ENCODE data around the gene RIPPLY1. TPM values are rescaled to one million over a fixed set of nuclear protein-coding genes. Genes with fewer than 3 reads are reported as not detected.

RIPPLY1 gene
- total and polyA plus RNA-seq, 9 of the 15 experiments (the other 6 are each of a cell fraction or from before 2014, with no cell fraction given): not detected

DNA sequence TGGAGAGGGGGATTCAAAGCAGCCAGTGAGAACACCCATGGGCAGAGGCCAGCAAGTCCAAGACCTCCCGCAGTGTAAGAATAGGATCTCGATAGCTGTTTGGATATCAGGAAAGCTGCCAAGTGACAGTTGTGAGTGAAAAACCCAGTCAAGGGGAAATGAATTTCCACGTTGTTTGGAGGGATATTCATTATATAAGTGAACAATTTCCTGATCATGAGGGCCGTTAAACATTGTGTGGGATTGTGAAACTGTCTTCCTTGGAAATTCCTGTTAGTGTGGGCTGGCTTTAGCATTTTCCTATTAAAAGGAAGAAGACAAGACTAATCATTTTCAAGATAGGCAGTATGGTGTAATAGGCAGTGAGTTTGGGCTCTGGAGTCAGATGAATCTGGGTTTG, 32.0 kb upstream of the RIPPLY1 start:
- Histone ChIP-seq H3K4me3 (no peak overlapping the region), H3K79me2 (ENCODE audit: control insufficient read depth, insufficient read depth, low read length) (no peaks in the 10 kb centered on the region), H3K9me1 (ENCODE audit: control insufficient read depth, insufficient read depth, low read length) (no peaks in the 10 kb centered on the region), H3K27ac (ENCODE audit: extremely low read depth, low read depth, low read length) (no peak overlapping the region), H3K9ac (ENCODE audit: insufficient read depth in 1 of 2, low read depth in 2 of 2, low read length in 2 of 2) (no peak overlapping the region), H4K20me1 (replicated peaks; ENCODE audit: control insufficient read depth, insufficient read depth, low read length) (no peaks in the 10 kb centered on the region), H3K4me1 (replicated peaks in 1 of 2; ENCODE audit: control insufficient read depth in 2 of 2, insufficient read depth in 2 of 2, low read length in 2 of 2) (no peaks in the 10 kb centered on the region; a peak in 2 of 5 replicates), H3K9me3 (replicated peaks; ENCODE audit: control insufficient read depth, insufficient read depth, low read depth, low read length) (no peaks in the 10 kb centered on the region), H3K4me2 (ENCODE audit: insufficient read depth, low read length) (no peak overlapping the region), H3K36me3 (ENCODE audit: control insufficient read depth, insufficient read depth, low read length) (no peaks in the 10 kb centered on the region), H2AFZ (ENCODE audit: low read depth, low read length) (no peak overlapping the region), H3K27me3 (ENCODE audit: control insufficient read depth in 2 of 2, insufficient read depth in 2 of 2, low read length in 2 of 2) (peaks cover 0 to 7% of the 10 kb centered on the region in 2 experiments; a peak in 1 of 5 replicates)
- intact Hi-C loops (cut with micrococcal nuclease): no loop called here
- in situ Hi-C loops (cut with MboI): no loop called here
- DNase-seq (ENCODE audit: extremely low read depth in 1 of 4, low spot score in 3 of 4): no peak
- no peak for ATAC-seq
- FAIRE-seq: no peak
- BruUV-seq (replicated peaks): no TSS peak
- ChIA-PET POLR2A (no interaction called here), CTCF (ENCODE audit: low intra/inter-chr PET ratio) (no interaction called here)
- 3% methylated on average over 4 of the region's 4 CpGs for WGBS (ENCODE audit: insufficient coverage, low coverage, missing lambda C conversion rate)
- TF ChIP-seq BACH1 (tag; IDR thresholded peaks at IDR 0.05): no peak
- TF ChIP-seq HDAC1 (IDR thresholded peaks at IDR 0.05): no peak
- TF ChIP-seq JUND (IDR thresholded peaks at IDR 0.05; ENCODE audit: borderline replicate concordance, low read depth, low read length): no peak
- no peak for TF ChIP-seq JUND (tag; IDR thresholded peaks at IDR 0.05; ENCODE audit: borderline replicate concordance, low read depth, low read length)
- TF ChIP-seq, protein P1, sequence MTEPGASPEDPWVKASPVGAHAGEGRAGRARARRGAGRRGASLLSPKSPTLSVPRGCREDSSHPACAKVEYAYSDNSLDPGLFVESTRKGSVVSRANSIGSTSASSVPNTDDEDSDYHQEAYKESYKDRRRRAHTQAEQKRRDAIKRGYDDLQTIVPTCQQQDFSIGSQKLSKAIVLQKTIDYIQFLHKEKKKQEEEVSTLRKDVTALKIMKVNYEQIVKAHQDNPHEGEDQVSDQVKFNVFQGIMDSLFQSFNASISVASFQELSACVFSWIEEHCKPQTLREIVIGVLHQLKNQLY (CRISPR knock-in tag; conservative IDR thresholded peaks at IDR 0.05): no peak
- no peak for TF ChIP-seq PRPF4 (IDR thresholded peaks at IDR 0.05; ENCODE audit: insufficient read depth, low read depth, low read length, poor library complexity, severe bottlenecking)
- TF ChIP-seq FIP1L1 (IDR thresholded peaks at IDR 0.05; ENCODE audit: low read depth, low read length, poor library complexity, severe bottlenecking): no peak
- no peak for TF ChIP-seq NR4A1 (CRISPR knock-in tag; IDR thresholded peaks at IDR 0.05)
- TF ChIP-seq NR4A1 (tag; IDR thresholded peaks at IDR 0.05): no peak
- no peak for TF ChIP-seq GATAD2A (IDR thresholded peaks at IDR 0.05)
- TF ChIP-seq ZNF561 (CRISPR knock-in tag; conservative IDR thresholded peaks at IDR 0.05): no peak
- TF ChIP-seq ZBTB12 (CRISPR knock-in tag; IDR thresholded peaks at IDR 0.05): no peak
- TF ChIP-seq ZNF316 (IDR thresholded peaks at IDR 0.05): no peak
- TF ChIP-seq ZZZ3 (IDR thresholded peaks at IDR 0.05): no peak
- no peak for TF ChIP-seq RBFOX2 (IDR thresholded peaks at IDR 0.05; ENCODE audit: low read depth, low read length)
- no peak for TF ChIP-seq CLOCK (CRISPR knock-in tag; IDR thresholded peaks at IDR 0.05; ENCODE audit: borderline replicate concordance)
- TF ChIP-seq TCF3 (CRISPR knock-in tag; IDR thresholded peaks at IDR 0.05): no peak
- TF ChIP-seq HDGF (IDR thresholded peaks at IDR 0.05): no peak
- no peak for TF ChIP-seq TRIM24 (IDR thresholded peaks at IDR 0.05)
